Measurements from ENCODE around the gene TTC22. TPM values are rescaled to one million over a fixed set of nuclear protein-coding genes. Genes with fewer than 3 reads are reported as not detected.

TTC22 gene
- total RNA-seq, 1 experiment from 2014 or later = 1.8 TPM

- Histone ChIP-seq H3K27me3 (ENCODE audit: insufficient read depth, low read length) (no peaks in the 10 kb centered on the region), H2AFZ (ENCODE audit: low read depth, low read length, poor library complexity, severe bottlenecking) (no peak overlapping the region), H3K4me1 (ENCODE audit: control insufficient read depth in 1 of 2, insufficient read depth in 2 of 2, low read length in 2 of 2) (peaks cover 7 to 45% of the 10 kb centered on the region in 2 experiments), H3K9ac (ENCODE audit: low read length) (no peak overlapping the region), H3K36me3 (ENCODE audit: control insufficient read depth in 1 of 2, insufficient read depth in 2 of 2, low read length in 2 of 2) (no peaks in the 10 kb centered on the region), H3K79me2 (ENCODE audit: insufficient read depth, low read length) (no peaks in the 10 kb centered on the region), H3K4me2 (ENCODE audit: low read length) (peak overlapping the region; percentile 12; the same call in 1 of the 2 replicates), H3K4me3 (replicated peaks in 1 of 2; ENCODE audit: low read depth in 1 of 2, low read length in 2 of 2) (no peak overlapping the region), H4K20me1 (ENCODE audit: insufficient read depth) (no peaks in the 10 kb centered on the region), H3K9me3 (ENCODE audit: control insufficient read depth in 1 of 2, insufficient read depth in 1 of 2, low read depth in 1 of 2, low read length in 2 of 2) (no peaks in the 10 kb centered on the region), H3K9me2 (ENCODE audit: insufficient read depth) (no peaks in the 10 kb centered on the region), H3K27ac (ENCODE audit: low read depth, low read length) (no peak overlapping the region)
- intact Hi-C loops (cut with micrococcal nuclease) = loop anchor here (5.0 to 10.0 kb wide), 2 partner anchors 41 to 216 kb away; no protein-coding TSS in a partner anchor
- POLR2A ChIA-PET = no interaction called here
- RAD21 ChIA-PET (ENCODE audit: low non-redundant PET in 1 of 2, low total read pairs in 2 of 2, uncharacterized antibody in 2 of 2, unreplicated experiment in 2 of 2) = no interaction called here
- DNase-seq (ENCODE audit: low read depth, low spot score) = no peak
- BruUV-seq (replicated peaks) = no TSS peak
- CTCF ChIA-PET = interaction anchor here (2.0 kb wide), 1 partner anchor 213 kb away, joined by 6 read pairs; no protein-coding TSS in a partner anchor
- no peak for TF ChIP-seq SRF (IDR thresholded peaks at IDR 0.05; ENCODE audit: low read depth)
- no peak for TF ChIP-seq POLR2A (IDR thresholded peaks at IDR 0.05; ENCODE audit: borderline replicate concordance, extremely low read depth, insufficient read depth, insufficient read length)
- peak; percentile 25 to 45 (median 36); a peak in 5 of 6 replicates for TF ChIP-seq CTCF (IDR thresholded peaks at IDR 0.05 in 2 of 3, conservative IDR thresholded peaks at IDR 0.05 in 1 of 3; ENCODE audit: borderline replicate concordance in 1 of 3, insufficient read depth in 1 of 3, low read depth in 2 of 3, low read length in 2 of 3)
- no peak for TF ChIP-seq SP1 (IDR thresholded peaks at IDR 0.05; ENCODE audit: low read depth)
- no peak for TF ChIP-seq ZNF274 (IDR thresholded peaks at IDR 0.05; ENCODE audit: low read depth, low read length)
- TF ChIP-seq CEBPB (IDR thresholded peaks at IDR 0.05; ENCODE audit: low read depth) = no peak
- peak; percentile 24; the same call in 1 of the 2 replicates for TF ChIP-seq RAD21 (IDR thresholded peaks at IDR 0.05; ENCODE audit: low read depth)
- no peak for TF ChIP-seq ATF3 (IDR thresholded peaks at IDR 0.05)
- TF ChIP-seq TCF7L2 (IDR thresholded peaks at IDR 0.05; ENCODE audit: borderline replicate concordance, extremely low read depth, insufficient read depth, insufficient read length) = no peak
- ATAC-seq = no peak
Measured at GRCh38 chr1:54808443-54809207, 7.5 kb upstream of the TTC22 start.
